GM18507 (cell line): ENCODE measurements around the gene WIPF2.

Experiments
- DNase-seq: peaks from one replicate; pipeline ENCODE4 v3.0.0; 2011; ENCODE audit warnings: low read depth; ENCODE audit not compliant: insufficient read length; ENCODE audit errors: extremely low spot score
- FAIRE-seq: peaks from 2 replicates; lab custom pipeline; 2011; peaks lifted over from hg19 to GRCh38; lab: Jason Lieb, UNC

The WIPF2 gene

GRCh38 chr17:40309031-40309948 lies 90.2 kb downstream of the WIPF2 start, which contains the start of gene RARA:
Gene RARA (plus strand): TSS chr17:40309180. CDS start chr17:40331219, 22,039 bp downstream.
- FAIRE-seq, result peak; percentile 47
- DNase-seq, result no peak

DNA sequence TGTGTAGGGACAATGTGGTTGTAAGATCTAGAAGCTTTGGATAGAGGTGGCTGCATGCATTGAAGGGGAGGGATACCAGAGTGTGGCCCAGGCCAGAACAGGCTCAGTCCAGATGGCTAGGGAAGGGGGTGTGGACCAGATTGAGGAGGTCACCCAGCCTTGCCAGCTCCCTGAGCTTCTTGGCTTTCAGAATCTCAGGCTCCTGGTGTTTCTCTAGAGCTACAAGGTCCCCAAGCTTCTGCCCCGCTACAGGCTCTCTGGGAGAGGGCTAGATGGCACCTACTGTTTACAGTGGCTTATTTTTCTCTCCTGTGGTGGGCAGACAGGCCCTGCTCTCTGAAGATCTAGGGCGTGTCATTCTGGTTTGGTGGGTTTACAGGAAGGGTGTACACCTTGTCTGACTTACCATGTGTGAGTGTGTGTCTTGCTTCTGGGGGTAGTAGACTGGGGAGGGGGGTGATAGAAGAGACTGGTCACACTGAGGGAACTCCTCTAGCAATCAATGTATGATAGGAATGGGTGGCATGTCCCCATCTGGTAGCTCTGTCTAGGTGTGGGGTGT lies 90.9 kb downstream of the WIPF2 start:
- no peak for DNase-seq
- no peak for FAIRE-seq

GRCh38 chr17:40310882-40311391 lies 91.8 kb downstream of the WIPF2 start:
- peak; percentile 44 for FAIRE-seq

DNA sequence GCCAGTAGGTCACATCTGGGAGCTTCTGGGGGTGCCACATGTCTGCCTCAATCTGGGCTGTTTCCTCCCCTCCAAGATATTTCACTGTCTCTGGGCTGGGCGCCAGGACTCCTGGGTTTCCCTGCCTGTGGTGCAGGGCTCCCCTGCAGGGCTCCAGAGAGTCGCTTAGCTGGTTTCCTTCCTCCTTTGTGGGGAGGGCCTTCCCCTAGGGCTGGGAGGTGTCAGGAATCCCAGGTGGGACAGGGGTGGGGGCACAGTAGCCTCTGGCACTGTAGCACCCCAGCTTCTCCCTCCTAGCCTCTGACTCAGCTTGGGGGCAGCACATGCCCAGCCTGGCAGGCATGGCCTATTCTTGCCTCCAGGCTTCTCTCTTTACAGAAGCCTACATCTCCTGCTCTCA lies 92.5 kb downstream of the WIPF2 start:
- FAIRE-seq (no peak), DNase-seq (no peak)

More at GRCh38 chr17:40310882-40311391, 91.8 kb downstream of the WIPF2 start:
- DNase-seq, result no peak

GRCh38 chr17:40312131-40312731 lies 93.1 kb downstream of the WIPF2 start:
- no peak for DNase-seq

DNA sequence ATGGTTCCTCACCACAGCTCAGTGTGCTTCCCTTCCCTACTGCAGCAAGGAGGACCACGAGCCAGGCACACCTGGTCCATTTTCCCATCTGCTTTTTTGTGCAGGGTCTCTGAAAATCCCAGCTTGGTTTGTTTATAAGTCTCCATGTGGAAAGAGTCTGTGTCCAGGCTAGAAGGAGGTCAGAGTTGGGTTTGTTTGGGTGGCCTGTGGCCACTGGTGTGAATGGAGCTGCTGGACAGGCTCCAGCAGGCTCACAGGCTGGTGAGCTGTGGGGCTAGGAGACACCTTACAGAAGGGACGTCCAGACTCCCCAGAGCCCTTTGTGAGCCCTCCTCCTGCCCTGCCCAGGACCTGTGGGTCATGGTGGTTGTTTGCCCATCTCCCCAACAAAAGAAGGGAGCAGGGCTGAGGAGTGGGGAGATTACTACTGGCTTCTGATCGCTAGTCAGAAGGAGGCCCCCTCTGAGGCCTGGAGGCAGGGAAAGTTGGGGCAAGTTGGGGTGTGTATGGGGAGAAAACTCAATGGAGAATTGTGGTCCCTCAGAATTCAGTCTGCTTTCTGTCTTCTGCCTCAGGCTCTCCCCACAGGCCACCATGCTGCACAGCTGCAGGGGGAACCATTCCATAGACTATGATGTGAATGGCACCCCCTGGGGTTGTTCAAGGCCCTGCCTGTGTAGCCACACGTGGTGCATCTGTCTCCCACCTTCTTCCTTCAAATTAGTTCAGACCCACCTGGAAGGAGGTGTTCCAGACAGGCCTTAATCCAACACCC lies 94.0 kb downstream of the WIPF2 start:
- DNase-seq (no peak), FAIRE-seq (no peak)

More at GRCh38 chr17:40312131-40312731, 93.1 kb downstream of the WIPF2 start:
- peak; percentile 54 for FAIRE-seq

DNA sequence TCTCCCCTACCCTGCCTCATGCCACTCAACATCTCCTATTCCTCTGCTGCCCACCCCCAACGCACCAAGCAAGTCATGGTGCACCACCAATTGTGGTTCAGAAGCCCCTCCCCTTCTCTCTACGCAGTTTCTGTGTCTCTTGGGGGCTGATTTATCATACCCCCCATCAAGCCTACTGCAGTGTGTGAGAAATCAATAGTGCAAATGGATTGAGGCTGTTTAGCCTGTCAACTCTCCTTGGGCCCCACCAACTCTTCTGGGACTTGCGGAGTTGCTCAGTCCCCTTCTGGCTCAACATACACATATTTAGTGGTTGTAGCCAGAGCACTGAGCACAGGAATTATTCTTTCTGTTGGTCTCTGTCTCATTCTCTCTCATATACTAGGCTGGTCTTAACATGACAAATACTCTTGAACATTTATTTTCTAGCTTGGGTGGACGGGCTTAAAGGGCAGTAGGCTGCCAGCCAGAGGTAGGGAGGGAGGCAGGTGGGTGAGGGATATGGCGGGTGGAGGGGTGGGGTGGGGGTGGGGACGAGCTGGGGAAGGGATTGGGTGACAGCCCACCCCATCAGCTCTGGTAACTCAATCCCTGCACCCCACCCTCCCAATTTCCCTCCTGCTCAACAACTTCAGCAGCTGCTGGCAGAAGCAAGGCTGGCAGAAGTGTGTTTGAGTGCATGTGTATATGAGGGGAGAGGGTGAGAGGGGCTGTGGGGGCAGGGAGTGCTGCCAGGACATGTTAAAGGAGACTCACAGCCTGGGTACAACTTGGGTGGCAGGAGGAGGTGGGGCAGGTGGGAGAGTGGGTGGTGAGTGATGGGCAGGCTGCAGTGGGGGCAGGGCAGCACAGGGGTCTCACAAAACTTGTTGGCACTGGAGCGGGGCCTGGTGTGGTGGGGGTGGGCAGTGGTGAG lies 94.8 kb downstream of the WIPF2 start:
- DNase-seq, result no peak
- FAIRE-seq, result no peak

DNA sequence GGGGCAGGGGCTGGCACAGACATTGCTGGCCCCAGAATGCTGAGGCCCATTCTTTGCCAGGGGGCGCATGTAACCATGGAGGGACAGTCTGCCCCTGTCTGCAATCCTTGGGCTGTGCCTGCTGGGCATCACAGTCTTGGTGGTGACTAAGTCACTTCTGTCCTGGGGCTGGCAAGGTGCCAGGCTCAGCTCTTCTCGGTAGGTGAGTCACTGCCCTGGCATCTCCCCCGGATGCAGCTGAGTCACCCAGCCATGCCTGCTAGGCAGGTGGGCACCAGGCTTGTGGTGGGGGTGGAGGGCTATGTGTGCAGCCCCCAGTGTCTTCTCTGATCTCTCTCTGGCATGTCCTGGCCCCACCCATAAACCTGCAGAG lies 95.5 kb downstream of the WIPF2 start:
- DNase-seq, result no peak
- no peak for FAIRE-seq

- no peak for DNase-seq
- FAIRE-seq, result no peak
Measured at GRCh38 chr17:40315206-40315605, 96.1 kb downstream of the WIPF2 start.

DNA sequence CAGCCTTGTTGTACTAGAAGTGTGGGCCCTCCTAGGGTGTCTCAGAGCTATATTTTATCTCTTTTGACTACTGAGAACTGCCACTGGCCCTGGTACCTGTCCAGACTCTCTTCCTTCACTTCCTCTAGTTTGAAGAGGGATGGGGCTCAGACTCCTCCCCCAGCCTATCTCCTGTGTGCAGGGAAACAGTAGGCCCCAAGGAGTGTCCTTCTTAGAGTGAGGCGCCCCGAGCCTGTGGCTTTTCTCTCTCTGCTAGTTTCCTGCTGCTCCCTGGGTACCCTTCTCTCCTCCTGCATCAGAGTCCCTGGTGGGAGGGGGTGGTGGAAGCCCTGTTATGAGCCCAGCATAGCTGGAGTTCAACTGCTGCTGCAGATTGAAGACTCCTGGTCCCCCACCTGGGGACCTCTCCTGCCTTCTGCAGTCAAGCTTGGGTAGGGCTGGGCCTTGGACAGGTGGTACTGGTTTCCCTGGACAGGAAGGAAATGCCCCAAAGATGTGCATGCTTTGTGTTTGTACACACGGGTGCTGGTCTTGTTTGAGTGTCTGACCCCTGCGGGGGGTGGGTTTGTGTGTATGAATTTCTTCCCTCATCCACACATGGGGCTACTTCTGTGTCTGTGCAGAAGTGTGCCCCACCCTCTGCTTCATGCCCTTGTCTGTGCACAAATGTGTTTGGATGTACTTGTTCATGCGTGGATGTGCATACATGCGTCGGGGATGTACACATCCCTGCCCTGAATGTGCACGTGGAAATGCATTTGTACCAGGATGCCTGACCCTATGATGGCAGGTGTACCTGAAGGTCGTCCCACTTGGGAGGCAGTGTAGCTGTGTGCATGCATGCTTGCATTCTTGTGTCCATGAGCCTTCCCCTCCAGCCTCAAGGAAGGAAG lies 96.8 kb downstream of the WIPF2 start:
- FAIRE-seq (no peak), DNase-seq (no peak)

DNA sequence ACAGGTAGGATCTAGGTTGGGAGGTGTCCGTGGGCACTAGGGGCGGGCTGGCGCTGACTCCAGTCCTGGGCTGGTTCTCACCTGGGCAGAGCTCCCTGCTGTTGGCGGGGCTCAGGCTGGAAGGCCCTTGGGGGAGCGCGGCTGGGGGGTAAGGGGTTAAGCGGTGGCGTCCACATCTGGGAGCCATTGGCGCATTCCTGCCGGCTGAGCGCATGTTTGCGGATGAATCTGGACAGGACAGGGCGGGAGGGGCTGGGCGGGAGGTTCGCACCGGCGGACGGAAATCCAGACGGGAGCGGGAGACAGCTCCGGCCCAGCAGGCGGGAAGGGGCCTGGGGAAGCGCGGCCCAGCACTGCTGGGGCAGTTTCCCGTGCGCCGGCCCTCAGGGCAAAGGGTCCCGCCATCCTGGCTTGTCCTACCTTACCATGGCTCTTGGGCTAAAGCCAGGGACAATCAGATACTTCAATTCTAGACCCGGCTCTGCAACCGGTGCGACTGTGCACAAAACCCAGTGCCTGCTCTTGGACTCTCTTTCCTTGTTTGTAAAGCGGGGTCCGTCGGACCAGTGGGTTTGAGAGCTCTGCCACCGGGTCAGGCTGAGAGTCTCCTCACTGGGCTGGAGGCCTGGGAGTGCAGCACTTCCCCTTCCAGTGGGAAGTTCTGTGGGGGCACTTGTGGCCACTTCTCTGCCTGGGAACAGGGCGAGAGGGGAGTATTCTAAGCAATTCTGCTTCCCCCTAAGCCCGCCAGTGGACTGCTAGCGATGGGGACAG lies 97.7 kb downstream of the WIPF2 start:
- no peak for DNase-seq
- FAIRE-seq, result no peak

DNA sequence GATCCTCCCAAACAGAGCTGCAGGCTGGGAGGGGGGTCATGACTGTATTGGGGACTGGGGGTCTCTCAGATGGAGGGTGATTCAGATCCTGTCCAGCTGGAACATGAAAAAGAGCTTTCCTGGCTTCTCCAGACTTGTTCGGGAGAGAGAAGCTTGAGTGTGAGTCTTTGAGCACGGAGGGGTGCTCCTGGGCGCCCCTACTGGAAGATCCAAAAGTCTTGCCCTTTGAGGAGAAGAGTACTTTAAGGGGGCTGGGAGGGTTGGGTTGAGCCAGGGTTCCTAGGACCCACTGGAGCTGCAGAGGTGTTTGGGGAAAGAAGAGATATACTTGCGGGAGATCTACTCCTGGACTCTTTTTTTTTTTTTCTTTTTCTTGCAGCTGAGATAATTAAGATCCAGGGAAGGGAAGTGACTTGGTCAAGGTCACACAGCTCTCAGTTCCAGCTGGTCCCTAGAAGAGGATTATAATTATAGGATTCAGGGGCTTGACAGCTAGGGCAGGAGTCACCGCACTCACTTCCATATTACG lies 98.3 kb downstream of the WIPF2 start:
- DNase-seq (no peak), FAIRE-seq (peak; percentile 69)

DNA sequence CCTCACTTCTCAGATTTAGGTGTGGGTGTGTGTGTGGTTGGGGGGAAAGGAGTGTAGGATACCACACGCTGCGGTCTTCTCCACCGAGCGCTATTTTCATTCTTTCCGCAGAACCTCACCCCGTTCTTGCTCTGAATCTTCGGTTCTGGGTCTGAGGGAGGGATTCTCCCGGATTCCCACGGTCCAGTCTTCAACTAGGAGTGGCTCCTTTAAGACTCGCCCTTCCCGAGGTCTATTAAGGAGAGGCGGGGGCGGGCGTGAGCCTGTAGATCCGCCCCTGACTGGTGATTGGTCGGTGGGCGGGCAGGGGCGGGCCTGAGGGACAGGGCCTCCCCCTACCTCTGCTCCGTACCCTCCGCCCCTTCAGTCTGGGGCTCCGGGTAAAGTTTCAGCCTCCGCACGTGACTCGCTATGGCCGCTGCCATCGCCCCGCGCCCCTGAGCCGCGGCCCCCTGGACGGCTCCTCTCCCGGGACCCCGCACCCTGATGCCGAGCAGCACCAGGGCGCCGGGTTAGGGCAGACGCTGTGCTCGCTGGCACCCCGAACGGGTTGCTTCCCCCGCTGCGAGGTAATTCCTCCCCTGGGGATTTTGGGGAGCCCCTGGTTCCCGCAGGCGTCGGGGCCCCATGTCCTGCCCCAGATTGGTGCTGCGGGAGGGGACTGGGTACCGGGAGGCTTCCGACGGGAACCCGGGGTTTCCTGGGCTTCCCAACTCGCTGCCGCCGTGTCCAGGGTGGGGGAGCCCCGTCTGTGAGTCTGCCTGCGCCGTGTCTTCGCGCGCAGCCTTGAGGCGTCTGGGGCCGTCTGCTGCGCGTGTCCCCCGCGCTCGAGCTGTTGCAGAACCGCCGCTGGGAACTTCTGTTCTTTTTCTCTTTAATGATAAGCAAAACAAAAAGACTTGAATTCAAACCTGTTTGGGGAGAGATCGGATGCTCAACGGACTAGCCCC lies 99.1 kb downstream of the WIPF2 start:
- FAIRE-seq, result peak; percentile 94
- DNase-seq, result peak; percentile 93

DNA sequence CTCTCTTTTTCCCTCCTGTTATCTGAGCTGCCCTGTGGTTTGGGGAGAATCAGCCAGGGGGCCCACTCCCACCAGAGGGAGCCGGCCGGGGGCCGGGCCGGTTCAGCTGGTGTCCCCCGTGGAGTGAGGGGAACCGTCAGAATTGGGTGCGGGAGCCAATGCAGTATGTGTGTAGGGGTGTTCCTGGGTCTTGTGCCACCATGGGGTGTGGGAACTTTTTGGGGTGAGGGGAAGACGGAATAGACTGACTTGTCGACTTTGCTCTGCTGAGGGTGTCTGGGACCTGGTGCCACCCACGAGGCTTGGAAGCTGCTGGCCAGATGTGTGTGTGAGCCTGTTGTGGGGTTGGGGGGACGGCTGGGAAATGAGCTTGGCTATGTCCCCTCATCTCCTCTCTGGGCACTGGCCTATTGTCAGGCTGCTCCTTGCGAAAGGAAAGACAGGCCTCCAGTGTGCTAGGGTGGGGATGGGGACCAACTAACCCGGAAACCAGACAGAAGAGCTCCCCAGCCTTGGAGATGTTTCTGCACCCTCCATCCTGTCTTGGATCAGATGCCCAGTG lies 99.8 kb downstream of the WIPF2 start:
- FAIRE-seq (no peak), DNase-seq (no peak)
